GM18861 (cell line): ENCODE measurements around the gene CCL19.
A peak's percentile ranks its signal among the peaks of the same experiment; 100 is the strongest.

Experiments used
- ATAC-seq: cut with Tn5 transposase; IDR thresholded peaks from one replicate; pipeline ENCODE4 v1.9.1; 2021; ENCODE audit not compliant: unreplicated experiment

Gene CCL19

GRCh38 chr9:34701023-34701768 lies 10.1 kb upstream of the CCL19 start:
- ATAC-seq, result no peak

DNA sequence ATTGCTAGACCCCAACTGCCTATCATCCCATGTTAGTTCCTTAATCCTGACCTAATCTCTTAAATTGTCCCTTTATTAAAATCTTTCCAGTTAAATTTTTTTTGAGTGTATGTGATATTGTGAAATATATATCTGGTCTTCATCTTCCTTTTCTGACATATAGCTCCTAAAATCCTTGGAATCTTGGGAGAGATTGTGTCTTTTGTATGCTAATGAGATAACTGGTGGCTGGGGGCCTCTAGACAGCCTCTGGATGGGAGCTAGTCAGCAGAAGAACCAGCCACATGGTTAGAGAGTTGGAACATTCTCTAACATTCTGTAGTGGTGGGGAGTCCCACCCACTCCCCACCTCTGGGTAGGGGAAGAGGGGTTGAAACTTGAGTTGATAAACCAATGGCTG lies 3.7 kb upstream of the CCL19 start:
- ATAC-seq, result no peak

DNA sequence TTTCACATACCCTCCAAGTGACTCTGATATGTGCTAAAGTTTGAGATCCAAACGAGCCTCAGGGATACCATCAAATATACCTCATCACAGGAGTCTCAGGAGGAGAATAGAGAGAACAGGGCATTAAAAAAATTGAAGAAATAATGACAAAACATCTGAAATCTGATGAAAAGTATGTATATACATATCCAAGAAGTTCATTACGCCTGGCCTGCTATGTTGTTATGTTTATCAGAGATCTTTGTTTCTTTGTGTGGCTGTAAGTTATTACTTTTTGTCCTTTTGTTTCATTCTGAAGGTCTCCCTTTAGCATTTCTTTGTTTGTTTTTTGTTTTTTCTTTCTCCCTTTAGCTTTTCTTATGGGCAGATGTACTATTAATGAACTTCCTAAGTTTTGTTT lies 2.5 kb upstream of the CCL19 start:
- ATAC-seq, result no peak

DNA sequence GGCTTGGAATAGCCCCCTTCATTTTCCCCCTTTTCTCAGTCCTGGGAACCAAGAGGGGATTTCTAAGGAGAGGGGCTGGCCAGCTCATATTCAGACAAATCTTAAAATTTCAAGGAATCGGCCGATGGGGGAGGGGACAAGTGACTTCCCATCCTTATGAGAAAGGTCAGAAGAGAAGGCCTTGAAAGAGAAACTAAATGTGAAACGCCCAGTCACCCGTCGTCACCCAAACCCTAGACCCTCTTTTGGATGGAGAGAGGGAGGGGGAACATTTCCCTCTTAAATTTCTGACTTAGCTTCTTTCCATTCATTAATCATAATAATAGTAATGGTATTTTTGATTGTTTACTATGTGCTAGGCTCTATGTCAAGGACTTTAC lies 850 bp upstream of the CCL19 start:
- no peak for ATAC-seq

GRCh38 chr9:34689512-34689911 lies 1.6 kb downstream of the CCL19 start:
- no peak for ATAC-seq

DNA sequence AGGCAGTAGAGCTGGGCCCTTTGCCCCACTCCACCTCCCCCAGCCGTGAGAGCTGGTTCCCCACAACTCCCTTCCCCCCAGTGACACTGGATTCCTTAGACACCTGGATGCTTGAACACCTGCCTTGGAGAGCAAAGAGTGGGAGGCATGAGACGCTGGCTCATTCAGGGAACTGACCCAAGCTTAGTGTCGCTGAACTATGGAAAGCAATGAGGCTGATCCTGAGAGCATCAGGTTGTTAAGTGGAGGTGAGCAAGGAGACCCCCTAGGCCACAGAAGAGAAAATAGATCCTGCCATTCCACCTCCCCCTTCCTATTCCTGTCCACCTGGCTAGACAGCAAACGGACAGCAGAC lies 2.0 kb downstream of the CCL19 start:
- ATAC-seq, result no peak

GRCh38 chr9:34688329-34689115 lies 2.6 kb downstream of the CCL19 start:
- ATAC-seq, result no peak

- ATAC-seq, result no peak
Measured at GRCh38 chr9:34687276-34688030, 3.6 kb downstream of the CCL19 start.

GRCh38 chr9:34686732-34687131 lies 4.3 kb downstream of the CCL19 start:
- ATAC-seq, result no peak

DNA sequence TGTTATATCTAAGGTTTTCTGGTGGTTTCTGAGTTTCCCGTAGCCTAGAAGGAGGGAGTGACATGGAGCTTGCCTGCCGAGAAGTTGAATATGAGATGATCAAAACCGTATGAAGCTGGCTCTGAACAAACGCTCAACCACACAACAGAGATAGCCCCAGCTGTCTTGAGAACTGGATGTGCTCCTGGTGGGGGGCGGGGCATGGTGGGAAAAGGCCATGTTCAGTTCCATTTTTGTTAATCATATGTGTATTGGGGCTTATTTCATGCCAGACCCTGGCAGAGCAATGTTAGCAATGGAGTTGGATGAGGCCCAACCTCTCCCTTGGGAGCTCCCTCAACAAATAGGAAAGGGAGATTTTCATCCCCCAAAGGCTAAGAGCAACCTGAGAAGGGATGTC lies 4.8 kb downstream of the CCL19 start:
- no peak for ATAC-seq

DNA sequence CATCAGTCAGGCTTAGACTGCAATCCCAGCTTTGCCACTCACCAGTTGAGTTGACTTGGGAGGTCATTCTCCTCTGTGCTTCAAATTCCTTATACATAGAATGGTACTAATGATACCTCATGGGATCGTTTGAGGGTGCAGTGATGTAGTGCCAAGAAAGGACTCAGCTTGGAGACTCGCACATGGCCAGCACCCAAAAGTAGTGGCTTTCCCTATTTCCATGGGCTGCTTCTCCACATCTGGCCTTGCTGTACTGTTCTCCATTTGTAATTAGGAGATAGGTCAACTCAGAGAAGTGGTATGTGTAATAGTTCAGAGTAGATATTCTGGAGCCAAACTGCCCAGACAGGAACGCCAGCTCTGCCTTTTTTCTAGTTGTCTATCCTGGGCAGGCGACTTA lies 5.5 kb downstream of the CCL19 start:
- no peak for ATAC-seq

DNA sequence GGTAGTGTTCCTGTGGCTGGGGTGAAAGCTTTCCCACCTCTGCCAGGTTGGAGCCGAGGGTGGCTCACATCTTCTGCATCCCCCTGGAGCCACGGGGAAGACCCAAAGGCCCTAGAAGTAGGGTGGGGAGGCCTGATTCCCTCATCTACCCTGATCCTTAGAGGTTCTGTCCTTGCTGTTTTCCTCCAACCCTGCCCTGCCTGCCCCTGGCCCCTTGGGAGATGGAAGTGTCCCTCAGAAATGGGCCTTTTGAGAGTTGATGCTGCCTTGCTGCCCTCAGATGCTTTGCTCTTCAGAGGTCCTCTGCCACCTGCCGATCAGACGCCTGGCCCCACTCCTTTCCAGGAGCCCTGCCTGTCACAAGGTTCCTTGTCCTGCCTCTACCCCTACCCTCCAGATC lies 6.3 kb downstream of the CCL19 start:
- no peak for ATAC-seq

GRCh38 chr9:34684145-34684544 lies 6.9 kb downstream of the CCL19 start:
- no peak for ATAC-seq

GRCh38 chr9:34675869-34676268 lies 15.2 kb downstream of the CCL19 start:
- ATAC-seq, result no peak

- ATAC-seq, result no peak
Measured at GRCh38 chr9:34675048-34675714, 15.9 kb downstream of the CCL19 start.

DNA sequence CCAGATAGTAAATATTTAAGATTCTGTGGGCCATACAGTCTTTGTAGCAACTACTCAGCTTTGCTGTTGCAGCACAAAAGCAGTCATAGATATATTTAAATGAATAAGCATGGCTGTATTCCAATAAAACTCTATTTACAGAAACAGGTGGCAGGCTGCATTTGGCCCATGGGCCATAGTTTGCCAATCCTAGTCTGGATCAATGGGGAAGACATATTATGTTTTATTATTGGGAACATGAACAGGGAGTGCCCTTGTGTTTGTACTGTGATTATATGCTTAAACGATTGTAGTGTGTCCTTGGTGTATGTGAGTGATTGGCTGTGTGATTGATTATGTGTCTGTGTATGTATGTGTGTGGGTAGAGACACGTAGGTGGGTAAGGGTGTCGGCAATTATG lies 16.6 kb downstream of the CCL19 start:
- ATAC-seq, result no peak

DNA sequence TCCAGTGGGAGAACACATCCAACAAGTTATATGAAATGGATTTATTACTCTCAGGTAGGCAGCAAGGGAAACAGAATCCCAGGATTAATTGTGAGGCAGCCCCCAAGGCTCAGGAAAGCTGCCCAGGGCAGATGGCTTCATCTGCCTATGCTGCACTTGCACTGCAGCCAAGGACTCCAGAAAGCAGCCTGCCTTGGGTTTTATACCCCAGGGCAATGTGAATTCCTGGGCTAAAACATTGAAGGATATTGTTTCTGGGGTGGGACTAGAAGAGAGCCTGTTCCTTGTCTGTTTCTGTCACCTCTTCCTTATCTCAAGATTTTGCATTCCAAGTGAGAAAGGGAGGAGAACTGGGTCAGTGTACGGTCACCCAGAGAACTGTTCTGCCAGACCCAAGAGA lies 19.8 kb downstream of the CCL19 start:
- ATAC-seq, result no peak

- no peak for ATAC-seq
Measured at GRCh38 chr9:34669809-34670562, 21.1 kb downstream of the CCL19 start.

DNA sequence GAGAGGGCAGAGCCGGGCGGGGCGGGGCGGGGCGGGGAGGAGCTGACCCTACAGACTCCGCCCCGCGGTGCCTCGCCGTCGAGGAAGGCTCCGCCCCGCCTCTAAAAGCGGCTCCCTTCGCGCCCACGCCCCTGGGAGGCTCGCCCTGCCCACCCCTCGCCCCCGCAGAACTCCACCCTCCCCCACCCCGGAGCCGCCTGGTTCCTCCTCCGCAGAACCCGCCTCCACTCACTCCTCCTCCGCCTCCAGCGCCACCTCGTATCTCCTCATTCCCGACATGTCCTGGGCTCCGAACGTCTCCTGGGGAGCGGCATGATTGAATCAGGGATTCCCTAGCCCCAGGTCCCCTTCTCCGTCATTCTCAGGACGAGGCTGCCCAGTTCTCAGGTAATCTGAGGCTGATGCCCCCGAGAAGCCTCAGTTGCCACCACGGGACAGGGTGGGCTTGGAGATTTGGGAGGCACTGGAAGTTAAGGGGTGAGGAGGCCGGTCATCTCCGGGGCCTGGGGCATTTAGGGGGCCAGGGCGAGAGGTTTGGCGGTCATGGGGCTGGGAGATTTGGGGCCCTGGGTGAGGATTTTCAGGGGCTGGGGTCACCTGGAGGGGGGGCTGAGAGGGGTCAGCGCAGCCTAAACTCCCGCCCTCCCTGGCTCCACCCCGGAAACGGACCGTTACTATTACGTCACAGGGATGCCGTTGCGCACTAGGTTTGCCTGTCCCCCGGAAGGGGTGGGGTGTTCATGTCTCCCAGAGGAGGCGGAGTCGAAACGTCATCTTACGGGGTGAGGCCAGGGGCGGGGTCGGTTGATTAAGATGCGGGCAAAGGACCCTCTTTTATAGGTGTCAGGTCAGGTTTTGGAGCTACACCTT lies 25.5 kb downstream of the CCL19 start:
- ATAC-seq, result peak; percentile 50

DNA sequence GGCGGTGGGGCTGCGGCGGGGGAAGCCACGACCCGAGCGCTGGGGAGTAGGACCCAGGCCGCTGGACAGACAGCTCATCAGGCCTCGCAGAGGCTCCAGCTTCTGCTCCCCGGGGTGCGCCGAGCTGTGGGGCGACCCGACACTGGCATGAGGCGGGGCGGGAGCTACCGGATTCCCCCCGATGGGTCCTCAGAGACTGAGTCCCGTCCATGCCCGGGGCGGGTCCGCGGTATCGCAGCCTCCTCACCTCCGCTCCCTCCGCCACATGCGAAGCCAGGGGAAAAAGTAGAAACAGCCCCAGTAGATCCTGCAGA lies 26.1 kb downstream of the CCL19 start:
- no peak for ATAC-seq
